HEK293T (cell line): Measurements from ENCODE around the gene OR52E1.

ENCODE experiments used
- ARNT ChIP-seq: fragments of 450-650 bp; IDR thresholded peaks from 2 replicates; pipeline ENCODE4 v1.6.1; 2017; ENCODE audit warnings: mild to moderate bottlenecking
- CTBP1 ChIP-seq: fragments of 450-650 bp; IDR thresholded peaks from 2 replicates; pipeline ENCODE4 v1.6.1; 2016; ENCODE audit warnings: borderline replicate concordance
- FOXK2 ChIP-seq: fragments of 450-650 bp; IDR thresholded peaks from 2 replicates; pipeline ENCODE4 v1.6.1; 2016; ENCODE audit warnings: mild to moderate bottlenecking
- FOXM1 ChIP-seq: fragments of 450-650 bp; IDR thresholded peaks from 2 replicates; pipeline ENCODE4 v1.6.1; 2017; ENCODE audit warnings: mild to moderate bottlenecking, borderline replicate concordance
- L3MBTL2 ChIP-seq: fragments of 450-650 bp; conservative IDR thresholded peaks from 2 replicates; pipeline ENCODE4 v1.6.1; 2016; ENCODE audit warnings: mild to moderate bottlenecking
- LEF1 ChIP-seq: fragments of 450-650 bp; IDR thresholded peaks from 2 replicates; pipeline ENCODE4 v1.6.1; 2017; ENCODE audit warnings: mild to moderate bottlenecking, borderline replicate concordance
- SP1 ChIP-seq: fragments of 450-650 bp; IDR thresholded peaks from 2 replicates; pipeline ENCODE4 v1.6.1; 2017
- SUZ12 ChIP-seq: fragments of 450-650 bp; IDR thresholded peaks from 2 replicates; pipeline ENCODE4 v1.6.1; 2016; ENCODE audit warnings: mild to moderate bottlenecking
- TF ChIP-seq, protein P1 (sequence below): fragments of 450-650 bp; IDR thresholded peaks from 2 replicates; pipeline ENCODE4 v1.6.1; 2016

DNA sequence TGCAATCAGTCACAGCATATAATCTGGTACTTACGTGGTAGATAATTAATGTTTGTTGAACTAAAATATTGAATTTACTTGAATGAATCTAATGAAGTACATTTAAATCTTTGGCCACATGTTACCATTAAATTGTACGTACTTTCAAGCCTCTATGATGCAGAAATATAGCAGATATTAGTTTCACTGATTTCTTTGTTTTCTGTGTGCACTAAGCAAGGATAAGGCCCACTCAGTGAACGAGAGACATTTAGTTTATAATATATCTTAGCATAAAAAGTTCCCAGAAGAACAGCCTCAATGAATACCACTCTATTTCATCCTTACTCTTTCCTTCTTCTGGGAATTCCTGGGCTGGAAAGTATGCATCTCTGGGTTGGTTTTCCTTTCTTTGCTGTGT is at the start of gene OR52E1:
- TF ChIP-seq ARNT (no peak), LEF1 (no peak), SP1 (no peak), CTBP1 (no peak), L3MBTL2 (no peak), FOXK2 (no peak), SUZ12 (no peak), FOXM1 (no peak)
- TF ChIP-seq, protein P1, sequence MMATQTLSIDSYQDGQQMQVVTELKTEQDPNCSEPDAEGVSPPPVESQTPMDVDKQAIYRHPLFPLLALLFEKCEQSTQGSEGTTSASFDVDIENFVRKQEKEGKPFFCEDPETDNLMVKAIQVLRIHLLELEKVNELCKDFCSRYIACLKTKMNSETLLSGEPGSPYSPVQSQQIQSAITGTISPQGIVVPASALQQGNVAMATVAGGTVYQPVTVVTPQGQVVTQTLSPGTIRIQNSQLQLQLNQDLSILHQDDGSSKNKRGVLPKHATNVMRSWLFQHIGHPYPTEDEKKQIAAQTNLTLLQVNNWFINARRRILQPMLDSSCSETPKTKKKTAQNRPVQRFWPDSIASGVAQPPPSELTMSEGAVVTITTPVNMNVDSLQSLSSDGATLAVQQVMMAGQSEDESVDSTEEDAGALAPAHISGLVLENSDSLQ: no peak
